Neural progenitor cell (in vitro differentiated cells): ENCODE measurements around the gene GANAB. TPM values are rescaled to one million over a fixed set of nuclear protein-coding genes. Genes with fewer than 3 reads are reported as not detected.

Experiments used
- DNase-seq: peaks from one replicate; pipeline ENCODE4 v3.0.0-alpha.2; 2016; ENCODE audit warnings: low spot score
- H2AFZ ChIP-seq: fragments of 200-600 bp; sonication (generic); replicated peaks from 2 replicates; pipeline ENCODE4 v1.6.1; 2016; ENCODE audit warnings: antibody characterized with exemption
- H3F3A ChIP-seq: fragments of 200-600 bp; sonication (generic); 2 replicates; pipeline ENCODE4 v1.6.1; 2016; ENCODE audit warnings: antibody characterized with exemption, low read depth
- H3K27ac ChIP-seq: fragments of 200-600 bp; sonication (generic); 2 replicates; pipeline ENCODE4 v1.5.1; 2016; ENCODE audit warnings: mild to moderate bottlenecking
- H3K27me3 ChIP-seq: fragments of 200-600 bp; sonication (generic); 2 replicates; pipeline ENCODE4 v1.6.1; 2016; ENCODE audit warnings: mild to moderate bottlenecking, moderate library complexity
- H3K36me3 ChIP-seq: fragments of 200-600 bp; sonication (generic); 2 replicates; pipeline ENCODE4 v1.5.1; 2016
- H3K4me1 ChIP-seq: fragments of 200-600 bp; sonication (generic); 2 replicates; pipeline ENCODE4 v1.6.1; 2016; ENCODE audit warnings: mixed run types
- H3K4me2 ChIP-seq: fragments of 200-600 bp; sonication (generic); 2 replicates; pipeline ENCODE4 v1.6.1; 2016
- H3K4me3 ChIP-seq: fragments of 200-600 bp; sonication (generic); 2 replicates; pipeline ENCODE4 v1.5.1; 2016
- H3K79me2 ChIP-seq: fragments of 200-600 bp; sonication (generic); 2 replicates; pipeline ENCODE4 v1.6.1; 2016; ENCODE audit warnings: low read depth
- H3K9ac ChIP-seq: fragments of 200-600 bp; sonication (generic); 2 replicates; pipeline ENCODE4 v1.6.1; 2016
- H3K9me3 ChIP-seq: fragments of 200-600 bp; sonication (generic); 2 replicates; pipeline ENCODE4 v1.5.1; 2016; ENCODE audit warnings: low read depth
- H4K20me1 ChIP-seq: fragments of 200-600 bp; sonication (generic); 2 replicates; pipeline ENCODE4 v1.6.1; 2016; ENCODE audit warnings: low read depth
- H3K27ac Mint-ChIP-seq: 3 replicates; pipeline ENCODE4 v1.8.0; 2021; ENCODE audit warnings: mixed read lengths
- H3K27me3 Mint-ChIP-seq: 2 replicates; pipeline ENCODE4 v1.8.0; 2022; ENCODE audit warnings: low read depth, mild to moderate bottlenecking, inconsistent platforms, moderate library complexity, mixed read lengths; ENCODE audit not compliant: insufficient read depth
- H3K36me3 Mint-ChIP-seq: 3 replicates; pipeline ENCODE4 v1.8.0; 2021; ENCODE audit warnings: mixed read lengths
- H3K4me1 Mint-ChIP-seq: 3 replicates; pipeline ENCODE4 v1.8.0; 2021; ENCODE audit warnings: mixed read lengths
- H3K4me3 Mint-ChIP-seq: 3 replicates; pipeline ENCODE4 v1.8.0; 2021; ENCODE audit warnings: mild to moderate bottlenecking, moderate library complexity, mixed read lengths
- H3K9me3 Mint-ChIP-seq: 3 replicates; pipeline ENCODE4 v1.8.0; 2020; ENCODE audit warnings: mixed read lengths
- EZH2 ChIP-seq: fragments of 200-600 bp; sonication (generic); IDR thresholded peaks from 2 replicates; pipeline ENCODE4 v1.6.1; 2017; ENCODE audit warnings: antibody characterized with exemption, mild to moderate bottlenecking, moderate library complexity
- EZH2phosphoT487 ChIP-seq: fragments of 200-600 bp; sonication (generic); IDR thresholded peaks from 2 replicates; pipeline ENCODE4 v1.6.1; 2017; ENCODE audit warnings: antibody characterized with exemption
- total RNA-seq: library from RNA; depleted of rRNA; stranded (reverse); fragments of >200 nt; gene quantifications from 2 replicates; pipeline ENCODE4 v1.2.3, GENCODE V29; 2015; ENCODE audit warnings: low replicate concordance
- TF ChIP-seq, protein P1 (sequence below): fragments of 200-600 bp; sonication (generic); IDR thresholded peaks from 2 replicates; pipeline ENCODE4 v1.5.1; 2017; ENCODE audit warnings: antibody characterized with exemption, mild to moderate bottlenecking

Gene GANAB
- total RNA-seq, 1 donor from 2014 or later = 202 TPM

DNA sequence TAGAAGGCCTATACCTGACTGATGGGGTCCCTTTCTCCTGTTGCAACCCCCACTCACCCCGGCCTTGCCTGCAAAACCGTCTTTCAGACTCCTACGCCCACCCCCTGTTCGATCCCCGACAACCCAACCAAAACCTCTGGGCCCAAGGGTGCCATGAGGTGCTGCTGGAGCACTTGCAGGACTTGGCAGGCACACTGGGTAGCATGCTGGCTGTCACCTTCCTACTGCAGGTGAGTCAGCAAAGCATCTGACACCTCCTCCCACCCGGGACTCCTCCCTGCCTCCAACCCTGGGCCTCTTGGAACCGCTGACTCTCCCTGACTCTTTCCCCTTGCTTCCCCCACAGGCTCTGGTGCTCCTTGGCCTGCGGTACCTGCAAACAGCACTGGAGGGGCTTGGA, 32.1 kb downstream of the GANAB start:
- Histone ChIP-seq H3K9ac (no peak overlapping the region), H2AFZ (no peak overlapping the region), H3K9me3 (no peaks in the 10 kb centered on the region), H3K27ac (no peak overlapping the region), H3K27me3 (peaks cover 13% of the 10 kb centered on the region), H3K4me1 (peaks cover 7% of the 10 kb centered on the region), H3F3A (peaks cover 22% of the 10 kb centered on the region), H3K79me2 (no peaks in the 10 kb centered on the region), H4K20me1 (no peaks in the 10 kb centered on the region), H3K4me2 (no peak overlapping the region), H3K36me3 (no peaks in the 10 kb centered on the region), H3K4me3 (no peak overlapping the region)
- TF ChIP-seq EZH2 (no peak), EZH2phosphoT487 (no peak)
- TF ChIP-seq, protein P1, sequence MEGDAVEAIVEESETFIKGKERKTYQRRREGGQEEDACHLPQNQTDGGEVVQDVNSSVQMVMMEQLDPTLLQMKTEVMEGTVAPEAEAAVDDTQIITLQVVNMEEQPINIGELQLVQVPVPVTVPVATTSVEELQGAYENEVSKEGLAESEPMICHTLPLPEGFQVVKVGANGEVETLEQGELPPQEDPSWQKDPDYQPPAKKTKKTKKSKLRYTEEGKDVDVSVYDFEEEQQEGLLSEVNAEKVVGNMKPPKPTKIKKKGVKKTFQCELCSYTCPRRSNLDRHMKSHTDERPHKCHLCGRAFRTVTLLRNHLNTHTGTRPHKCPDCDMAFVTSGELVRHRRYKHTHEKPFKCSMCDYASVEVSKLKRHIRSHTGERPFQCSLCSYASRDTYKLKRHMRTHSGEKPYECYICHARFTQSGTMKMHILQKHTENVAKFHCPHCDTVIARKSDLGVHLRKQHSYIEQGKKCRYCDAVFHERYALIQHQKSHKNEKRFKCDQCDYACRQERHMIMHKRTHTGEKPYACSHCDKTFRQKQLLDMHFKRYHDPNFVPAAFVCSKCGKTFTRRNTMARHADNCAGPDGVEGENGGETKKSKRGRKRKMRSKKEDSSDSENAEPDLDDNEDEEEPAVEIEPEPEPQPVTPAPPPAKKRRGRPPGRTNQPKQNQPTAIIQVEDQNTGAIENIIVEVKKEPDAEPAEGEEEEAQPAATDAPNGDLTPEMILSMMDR = no peak
- Mint-ChIP-seq H3K9me3 (no peaks in the 10 kb centered on the region), H3K4me1 (peaks cover 25% of the 10 kb centered on the region), H3K27ac (peak overlapping the region; percentile 95), H3K4me3 (peak overlapping the region; percentile 81), H3K27me3 (peaks cover 4% of the 10 kb centered on the region), H3K36me3 (peaks cover 5% of the 10 kb centered on the region)
- DNase-seq = no peak

DNA sequence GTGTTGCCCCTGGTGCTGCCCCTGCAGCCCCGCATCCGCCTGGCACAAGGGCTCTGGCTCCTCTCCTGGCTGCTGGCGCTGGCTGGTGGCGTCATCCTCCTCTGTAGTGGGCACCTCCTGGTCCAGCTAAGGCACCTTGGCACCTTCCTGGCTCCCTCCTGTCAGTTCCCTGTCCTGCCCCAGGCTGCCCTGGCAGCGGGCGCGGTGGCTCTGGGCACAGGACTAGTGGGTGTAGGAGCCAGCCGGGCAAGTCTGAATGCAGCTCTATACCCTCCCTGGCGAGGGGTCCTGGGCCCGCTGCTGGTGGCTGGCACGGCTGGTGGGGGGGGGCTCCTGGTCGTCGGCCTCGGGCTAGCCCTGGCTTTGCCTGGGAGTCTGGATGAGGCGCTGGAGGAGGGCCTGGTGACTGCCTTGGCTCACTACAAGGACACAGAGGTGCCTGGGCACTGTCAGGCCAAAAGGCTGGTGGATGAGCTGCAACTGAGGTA, 33.1 kb downstream of the GANAB start:
- Histone ChIP-seq H3K9ac (no peak overlapping the region), H3K9me3 (no peaks in the 10 kb centered on the region), H3K4me3 (peak overlapping the region; percentile 94), H3K27ac (no peak overlapping the region), H3K36me3 (no peaks in the 10 kb centered on the region), H3K27me3 (peaks cover 13% of the 10 kb centered on the region), H3K79me2 (no peaks in the 10 kb centered on the region), H3F3A (peaks cover 20% of the 10 kb centered on the region), H4K20me1 (no peaks in the 10 kb centered on the region), H2AFZ (no peak overlapping the region), H3K4me2 (peak overlapping the region; percentile 81), H3K4me1 (peaks cover 7% of the 10 kb centered on the region)
- H3K4me3 Mint-ChIP-seq = peak overlapping the region; percentile 27
- H3K4me1 Mint-ChIP-seq = peaks cover 25% of the 10 kb centered on the region
- TF ChIP-seq EZH2 = no peak
- TF ChIP-seq EZH2phosphoT487 = no peak
- TF ChIP-seq, protein P1 = no peak
- no peaks in the 10 kb centered on the region for H3K9me3 Mint-ChIP-seq
- no peak overlapping the region for H3K27ac Mint-ChIP-seq
- H3K36me3 Mint-ChIP-seq = peaks cover 2% of the 10 kb centered on the region
- no peak for DNase-seq
- peaks cover 4% of the 10 kb centered on the region for H3K27me3 Mint-ChIP-seq

DNA sequence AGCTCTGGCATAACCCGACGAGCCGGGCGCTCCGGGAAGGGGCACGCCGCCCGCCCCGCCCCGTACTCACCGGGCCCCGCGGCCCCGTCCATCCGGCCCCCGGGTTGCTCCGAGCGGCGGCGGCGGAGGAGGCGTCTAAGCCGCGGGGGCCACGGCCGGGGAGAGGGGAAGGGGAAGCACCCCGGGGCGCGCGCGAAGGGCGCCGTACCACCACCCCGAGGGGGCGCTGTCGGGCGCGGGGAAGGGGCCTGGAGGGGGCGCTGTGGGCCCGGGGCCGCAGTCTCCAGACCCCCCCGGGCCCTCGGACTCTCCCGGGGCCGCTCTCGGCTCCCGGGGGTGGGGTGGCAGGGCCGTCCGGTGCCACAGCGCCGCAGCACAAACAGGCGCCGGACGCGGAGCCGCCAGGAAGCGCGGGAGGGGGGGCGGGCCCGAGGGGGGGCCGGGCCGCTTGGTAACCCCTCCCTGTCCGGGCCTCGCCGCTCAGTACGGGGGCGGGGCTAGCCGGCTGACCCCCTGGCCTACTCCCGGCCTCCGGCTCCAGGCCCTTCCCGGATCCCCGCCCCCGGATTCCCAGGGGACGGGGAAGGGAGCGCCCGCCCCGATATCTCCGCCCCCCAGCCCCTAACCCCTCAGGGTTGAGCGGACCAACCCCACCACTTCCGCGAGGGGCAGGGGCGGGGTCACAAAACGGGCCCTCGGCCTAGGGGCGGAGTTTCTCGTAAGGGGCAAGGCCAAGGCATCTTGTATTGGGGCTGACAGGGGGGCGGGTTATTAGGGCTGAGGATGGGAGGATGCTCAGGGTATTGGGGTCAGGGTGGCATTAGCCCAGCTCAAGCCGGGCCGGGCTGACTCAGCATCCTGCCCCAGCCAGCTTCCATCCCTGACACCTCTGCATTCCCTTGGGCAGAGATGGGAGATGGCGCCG, 33.8 kb downstream of the GANAB start, which contains the start of the genes EML3 and ROM1:
TSS of gene EML3 (minus strand) at position 410 of the 925 bp plus-strand sequence. CDS start at position 92, 318 bp downstream.
TSS of gene ROM1 (plus strand) at position 892 of the 925 bp plus-strand sequence. CDS start at position 917, 25 bp downstream.
- no peaks in the 10 kb centered on the region for H3K79me2 ChIP-seq
- peak within 1 kb of the TSS; percentile 82 for H2AFZ ChIP-seq
- H3F3A ChIP-seq = peaks cover 20% of the 10 kb centered on the region
- peaks cover 4% of the 10 kb centered on the region for H3K27me3 Mint-ChIP-seq
- peaks cover 5% of the 10 kb centered on the region for H3K36me3 Mint-ChIP-seq
- DNase-seq = peak; percentile 97
- peak within 1 kb of the TSS; percentile 95 for H3K27ac Mint-ChIP-seq
- H3K4me1 Mint-ChIP-seq = peaks cover 27% of the 10 kb centered on the region
- H3K27me3 ChIP-seq = peaks cover 13% of the 10 kb centered on the region
- peak within 1 kb of the TSS; percentile 94 for H3K4me3 ChIP-seq
- H3K9me3 ChIP-seq = no peaks in the 10 kb centered on the region
- no peak within 1 kb of the TSS for H3K27ac ChIP-seq
- peaks cover 7% of the 10 kb centered on the region for H3K4me1 ChIP-seq
- peak within 1 kb of the TSS; percentile 52 for H3K9ac ChIP-seq
- TF ChIP-seq EZH2phosphoT487 (no peak), EZH2 (no peak)
- TF ChIP-seq, protein P1 = peak; percentile 99
- H3K9me3 Mint-ChIP-seq = no peaks in the 10 kb centered on the region
- no peaks in the 10 kb centered on the region for H3K36me3 ChIP-seq
- H3K4me3 Mint-ChIP-seq = peak within 1 kb of the TSS; percentile 94
- H3K4me2 ChIP-seq = peak within 1 kb of the TSS; percentile 81
- no peaks in the 10 kb centered on the region for H4K20me1 ChIP-seq
